Left kidney (tissue), 8 donors: Measurements from ENCODE around the gene AKAP4. TPM values are rescaled to one million over a fixed set of nuclear protein-coding genes. Genes with fewer than 3 reads are reported as not detected.

Experiments used
- DNase-seq: peaks from one replicate; pipeline ENCODE4 v3.0.0-alpha.2; 2013
- long read RNA-seq, 8 donors: transcript quantifications; one replicate each; lab custom pipeline, GENCODE V29; 2026
- polyA plus RNA-seq: library from polyadenylated mRNA; unstranded; fragments of 120-200 nt; gene quantifications from one replicate; pipeline ENCODE4 v1.2.1, GENCODE V29; 2013; ENCODE audit not compliant: insufficient read length

AKAP4 gene
- polyA plus RNA-seq: 0.07 TPM
- long read RNA-seq, donor 1: 0 reads
- long read RNA-seq, donor 2: 0 reads
- long read RNA-seq, donor 3: 0 reads
- long read RNA-seq, donor 4: 0 reads
- long read RNA-seq, donor 5: 0 reads
- long read RNA-seq, donor 6: 0 reads
- long read RNA-seq, donor 7: 0 reads
- long read RNA-seq, donor 8: 0 reads

- no peak for DNase-seq
Observed at GRCh38 chrX:50200907-50201306, at the start of gene AKAP4. Gene AKAP4 (minus strand): TSS chrX:50201007. CDS start chrX:50200889, 118 bp downstream.

- no peak for DNase-seq
Observed at GRCh38 chrX:50211510-50211909, 10.7 kb upstream of the AKAP4 start.

- DNase-seq: no peak
Observed at GRCh38 chrX:50206753-50207152, 5.9 kb upstream of the AKAP4 start.

GRCh38 chrX:50204364-50204899 lies 3.6 kb upstream of the AKAP4 start, which contains the start of gene CCNB3:
Gene CCNB3 (plus strand): TSS chrX:50204765. CDS start chrX:50285164, 80,399 bp downstream.
- peak; percentile 63 for DNase-seq

- DNase-seq: no peak
Observed at GRCh38 chrX:50202539-50202938, 1.7 kb upstream of the AKAP4 start.

- no peak for DNase-seq
Observed at GRCh38 chrX:50198348-50198747, 2.5 kb downstream of the AKAP4 start.

GRCh38 chrX:50188859-50189600 lies 11.8 kb downstream of the AKAP4 start:
- no peak for DNase-seq

GRCh38 chrX:50183891-50184290 lies 16.9 kb downstream of the AKAP4 start:
- DNase-seq: no peak

GRCh38 chrX:50180073-50180940 lies 20.5 kb downstream of the AKAP4 start:
- no peak for DNase-seq

- DNase-seq: no peak
Observed at GRCh38 chrX:50169717-50170116, 31.1 kb downstream of the AKAP4 start.

GRCh38 chrX:50168241-50168687 lies 32.5 kb downstream of the AKAP4 start:
- DNase-seq: no peak

- DNase-seq: no peak
Observed at GRCh38 chrX:50167366-50167765, 33.4 kb downstream of the AKAP4 start.

- no peak for DNase-seq
Observed at GRCh38 chrX:50165727-50166126, 35.1 kb downstream of the AKAP4 start.

- no peak for DNase-seq
Observed at GRCh38 chrX:50161127-50161526, 39.7 kb downstream of the AKAP4 start.

GRCh38 chrX:50158593-50158992 lies 42.2 kb downstream of the AKAP4 start:
- no peak for DNase-seq

GRCh38 chrX:50157545-50158135 lies 43.2 kb downstream of the AKAP4 start:
- DNase-seq: no peak

- DNase-seq: no peak
Observed at GRCh38 chrX:50154429-50154828, 46.4 kb downstream of the AKAP4 start.

GRCh38 chrX:50152456-50152855 lies 48.4 kb downstream of the AKAP4 start:
- DNase-seq: no peak

GRCh38 chrX:50147972-50148371 lies 52.8 kb downstream of the AKAP4 start:
- DNase-seq: no peak
